RWPE2 (cell line): Measurements from ENCODE around the gene RPS26.

Source experiments
- ATAC-seq: fragments of 200-7000 bp; cut with Tn5 transposase; 3 replicates; pipeline ENCODE4 v1.9.1; 2021; ENCODE audit warnings: low read depth
- DNase-seq: peaks from one replicate; pipeline ENCODE4 v3.0.0-alpha.2; 2020; ENCODE audit warnings: low spot score
- H3K27ac ChIP-seq: fragments of 450-650 bp; 2 replicates; pipeline ENCODE4 v1.5.1; 2017; ENCODE audit warnings: mild to moderate bottlenecking; ENCODE audit not compliant: poor library complexity, severe bottlenecking
- H3K27me3 ChIP-seq: fragments of 250-450 bp; sonication (Bioruptor Pico); 2 replicates; pipeline ENCODE4 v1.5.1; 2021; ENCODE audit warnings: mild to moderate bottlenecking, moderate library complexity; ENCODE audit not compliant: insufficient read depth, poor library complexity, severe bottlenecking
- H3K36me3 ChIP-seq: fragments of 250-450 bp; sonication (Bioruptor Pico); 2 replicates; pipeline ENCODE4 v1.5.1; 2020; ENCODE audit warnings: low read depth, mild to moderate bottlenecking, moderate library complexity
- H3K4me1 ChIP-seq: fragments of 250-450 bp; sonication (Bioruptor Pico); 2 replicates; pipeline ENCODE4 v1.5.1; 2021; ENCODE audit warnings: mild to moderate bottlenecking, moderate library complexity; ENCODE audit not compliant: insufficient read depth, poor library complexity, severe bottlenecking
- H3K4me3 ChIP-seq: fragments of 250-450 bp; sonication (Bioruptor Pico); 2 replicates; pipeline ENCODE4 v1.5.1; 2021; ENCODE audit warnings: mild to moderate bottlenecking, moderate library complexity; ENCODE audit not compliant: severe bottlenecking
- H3K9me3 ChIP-seq: fragments of 250-450 bp; sonication (Bioruptor Pico); 2 replicates; pipeline ENCODE4 v1.5.1; 2021; ENCODE audit warnings: mild to moderate bottlenecking, moderate library complexity; ENCODE audit not compliant: severe bottlenecking
- TF ChIP-seq, protein P1 (sequence below): fragments of 450-650 bp; IDR thresholded peaks from one replicate; pipeline ENCODE4 v1.5.1; 2017; ENCODE audit warnings: mild to moderate bottlenecking, moderate library complexity; ENCODE audit not compliant: poor library complexity, severe bottlenecking

The RPS26 gene

DNA sequence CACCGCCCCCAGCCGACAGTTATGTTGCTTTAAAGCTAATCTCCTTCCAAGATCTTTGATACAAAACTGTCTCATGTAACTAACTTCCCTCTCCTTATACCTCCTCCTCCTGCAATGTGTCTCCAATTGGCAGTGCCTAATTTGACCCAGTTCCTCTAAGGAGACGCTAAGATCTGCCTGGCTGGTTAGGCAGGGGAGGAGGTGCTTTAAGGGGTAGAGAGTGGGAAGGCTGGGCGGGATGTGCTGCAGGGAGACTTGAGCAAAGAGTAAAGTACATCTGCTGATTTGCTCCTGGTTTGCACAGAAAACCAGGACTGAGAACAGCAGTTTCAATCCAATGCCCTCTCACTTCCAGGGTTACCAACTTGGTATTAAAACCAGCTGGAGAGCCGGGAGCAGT, 28.2 kb upstream of the RPS26 start:
- Histone ChIP-seq H3K27me3 (no peaks in the 10 kb centered on the region), H3K4me1 (no peaks in the 10 kb centered on the region), H3K27ac (no peak overlapping the region), H3K9me3 (no peaks in the 10 kb centered on the region), H3K36me3 (0 out of 2 replicates have a peak, but pooled peaks cover 3% of the 10 kb centered on the region), H3K4me3 (no peak overlapping the region)
- TF ChIP-seq, protein P1, sequence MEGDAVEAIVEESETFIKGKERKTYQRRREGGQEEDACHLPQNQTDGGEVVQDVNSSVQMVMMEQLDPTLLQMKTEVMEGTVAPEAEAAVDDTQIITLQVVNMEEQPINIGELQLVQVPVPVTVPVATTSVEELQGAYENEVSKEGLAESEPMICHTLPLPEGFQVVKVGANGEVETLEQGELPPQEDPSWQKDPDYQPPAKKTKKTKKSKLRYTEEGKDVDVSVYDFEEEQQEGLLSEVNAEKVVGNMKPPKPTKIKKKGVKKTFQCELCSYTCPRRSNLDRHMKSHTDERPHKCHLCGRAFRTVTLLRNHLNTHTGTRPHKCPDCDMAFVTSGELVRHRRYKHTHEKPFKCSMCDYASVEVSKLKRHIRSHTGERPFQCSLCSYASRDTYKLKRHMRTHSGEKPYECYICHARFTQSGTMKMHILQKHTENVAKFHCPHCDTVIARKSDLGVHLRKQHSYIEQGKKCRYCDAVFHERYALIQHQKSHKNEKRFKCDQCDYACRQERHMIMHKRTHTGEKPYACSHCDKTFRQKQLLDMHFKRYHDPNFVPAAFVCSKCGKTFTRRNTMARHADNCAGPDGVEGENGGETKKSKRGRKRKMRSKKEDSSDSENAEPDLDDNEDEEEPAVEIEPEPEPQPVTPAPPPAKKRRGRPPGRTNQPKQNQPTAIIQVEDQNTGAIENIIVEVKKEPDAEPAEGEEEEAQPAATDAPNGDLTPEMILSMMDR, result no peak
- DNase-seq (no peak), ATAC-seq (no peak)

GRCh38 chr12:56014205-56014604, 27.5 kb upstream of the RPS26 start:
- DNase-seq (no peak), ATAC-seq (no peak)
- TF ChIP-seq, protein P1, result no peak
- Histone ChIP-seq H3K4me3 (no peak overlapping the region), H3K9me3 (no peaks in the 10 kb centered on the region), H3K27me3 (no peaks in the 10 kb centered on the region), H3K27ac (no peak overlapping the region), H3K4me1 (no peaks in the 10 kb centered on the region), H3K36me3 (0 out of 2 replicates have a peak, but pooled peaks cover 3% of the 10 kb centered on the region)

DNA sequence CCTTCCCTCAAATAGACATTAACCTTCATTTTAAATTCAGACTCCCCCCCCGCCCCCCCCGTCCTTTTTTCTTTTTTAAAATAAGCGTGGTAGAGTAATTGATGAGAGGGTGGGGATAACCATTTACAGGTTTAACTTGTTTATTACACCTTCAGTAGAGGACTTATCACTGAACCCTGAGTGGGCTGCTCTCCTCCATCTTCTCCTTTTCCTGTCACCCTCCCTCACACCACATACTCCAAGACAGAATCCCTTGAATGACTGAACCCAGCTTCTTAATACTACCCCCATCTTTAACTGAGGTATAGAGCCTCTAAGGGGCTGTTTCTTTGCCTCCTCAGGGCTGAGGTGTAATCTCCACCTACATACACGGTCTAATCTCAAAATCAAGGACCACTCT, 24.5 kb upstream of the RPS26 start:
- no peak overlapping the region for H3K27ac ChIP-seq
- no peaks in the 10 kb centered on the region for H3K4me1 ChIP-seq
- TF ChIP-seq, protein P1, result no peak
- 0 out of 2 replicates have a peak, but pooled peaks cover 3% of the 10 kb centered on the region for H3K36me3 ChIP-seq
- DNase-seq, result no peak
- no peaks in the 10 kb centered on the region for H3K9me3 ChIP-seq
- no peak for ATAC-seq
- no peak overlapping the region for H3K4me3 ChIP-seq
- H3K27me3 ChIP-seq, result no peaks in the 10 kb centered on the region

- no peaks in the 10 kb centered on the region for H3K4me1 ChIP-seq
- H3K27me3 ChIP-seq, result no peaks in the 10 kb centered on the region
- ATAC-seq (no peak), DNase-seq (no peak)
- H3K36me3 ChIP-seq, result 0 out of 2 replicates have a peak, but pooled peaks cover 3% of the 10 kb centered on the region
- no peaks in the 10 kb centered on the region for H3K9me3 ChIP-seq
- no peak overlapping the region for H3K4me3 ChIP-seq
- H3K27ac ChIP-seq, result no peak overlapping the region
- TF ChIP-seq, protein P1, result no peak
Measured at GRCh38 chr12:56018356-56018755, 23.4 kb upstream of the RPS26 start.

GRCh38 chr12:56020423-56021184, 21.1 kb upstream of the RPS26 start, which contains the start of gene IKZF4:
IKZF4 (plus strand) TSS chr12:56021043; CDS start chr12:56021494, 451 bp downstream.
- no peaks in the 10 kb centered on the region for H3K4me1 ChIP-seq
- no peak within 1 kb of the TSS for H3K4me3 ChIP-seq
- ATAC-seq (no peak), DNase-seq (no peak)
- no peaks in the 10 kb centered on the region for H3K9me3 ChIP-seq
- H3K36me3 ChIP-seq, result peaks cover 3% of the 10 kb centered on the region; the same call in 1 of the 2 replicates
- no peak within 1 kb of the TSS for H3K27ac ChIP-seq
- no peaks in the 10 kb centered on the region for H3K27me3 ChIP-seq
- TF ChIP-seq, protein P1, result no peak
